OCI-LY7 (cell line): Measurements from ENCODE around the gene MOK. TPM values are rescaled to one million over a fixed set of nuclear protein-coding genes. Genes with fewer than 3 reads are reported as not detected.

Source experiments
- BruUV-seq: library from RNA; stranded (reverse); fragments of 400-500 nt; replicated peaks from 2 replicates; lab custom pipeline; 2021; lab: Mats Ljungman, UMichigan
- CTCF ChIA-PET: fragments of 300-600 bp; sonication (Branson Sonifier 250); formaldehyde crosslinking; loops from one replicate; lab custom pipeline; 2022; ENCODE audit warnings: antibody characterized with exemption; ENCODE audit not compliant: unreplicated experiment; lab: Charles Lee
- POLR2A ChIA-PET: fragments of 300-600 bp; sonication (Branson Sonifier 250); formaldehyde crosslinking; loops from one replicate; lab custom pipeline; 2022; ENCODE audit warnings: antibody characterized with exemption; lab: Charles Lee
- DNase-seq: peaks from one replicate; pipeline ENCODE4 v3.0.0-alpha.2; 2015; ENCODE audit warnings: low spot score
- H2AFZ ChIP-seq: fragments of 200-600 bp; sonication (generic), shearing (Covaris generic); 2 replicates; pipeline ENCODE4 v1.6.1; 2014; ENCODE audit warnings: mild to moderate bottlenecking, antibody characterized with exemption, low read length, moderate library complexity
- H3K27ac ChIP-seq: fragments of 200-600 bp; sonication (generic); 2 replicates; pipeline ENCODE4 v1.5.1; 2014; ENCODE audit warnings: mixed run types, low read depth, mild to moderate bottlenecking, moderate library complexity, low read length, inconsistent platforms; ENCODE audit not compliant: poor library complexity, severe bottlenecking
- H3K36me3 ChIP-seq: fragments of 200-600 bp; sonication (generic); 2 replicates; pipeline ENCODE4 v1.6.1; 2014; ENCODE audit warnings: mild to moderate bottlenecking, antibody characterized with exemption, low read length, moderate library complexity, mixed read lengths; ENCODE audit not compliant: insufficient read depth
- H3K4me1 ChIP-seq: fragments of 200-600 bp; sonication (generic); 2 replicates; pipeline ENCODE4 v1.5.1; 2014; ENCODE audit warnings: mild to moderate bottlenecking, low read length; ENCODE audit not compliant: insufficient read depth, poor library complexity, severe bottlenecking
- H3K4me2 ChIP-seq: fragments of 200-600 bp; sonication (generic); 2 replicates; pipeline ENCODE4 v1.6.1; 2014; ENCODE audit warnings: mild to moderate bottlenecking, low read length
- H3K4me3 ChIP-seq: fragments of 200-600 bp; sonication (generic); 2 replicates; pipeline ENCODE4 v1.5.1; 2014; ENCODE audit warnings: mild to moderate bottlenecking, low read depth, low read length; ENCODE audit not compliant: poor library complexity, severe bottlenecking
- H3K79me2 ChIP-seq: fragments of 200-600 bp; sonication (generic); 2 replicates; pipeline ENCODE4 v1.6.1; 2016; ENCODE audit warnings: low read depth, mild to moderate bottlenecking, low read length, moderate library complexity, mixed read lengths; ENCODE audit not compliant: insufficient read depth
- H3K9me2 ChIP-seq: fragments of 200-600 bp; sonication (generic); 2 replicates; pipeline ENCODE4 v1.6.1; 2016; ENCODE audit warnings: mild to moderate bottlenecking, low read length, mixed read lengths; ENCODE audit not compliant: insufficient read depth
- H3K9me3 ChIP-seq: fragments of 200-600 bp; sonication (generic); 2 replicates; pipeline ENCODE4 v1.6.1; 2014; ENCODE audit warnings: mild to moderate bottlenecking, mixed run types, low read length, mixed read lengths
- H4K20me1 ChIP-seq: fragments of 200-600 bp; sonication (generic); 2 replicates; pipeline ENCODE4 v1.6.1; 2014; ENCODE audit warnings: mild to moderate bottlenecking, antibody characterized with exemption, low read length, moderate library complexity, mixed read lengths; ENCODE audit not compliant: insufficient read depth
- EZH2phosphoT487 ChIP-seq: fragments of 200-600 bp; sonication (generic); IDR thresholded peaks from 2 replicates; pipeline ENCODE4 v1.6.1; 2018; ENCODE audit warnings: low read depth, borderline replicate concordance, mild to moderate bottlenecking, mixed run types, antibody characterized with exemption, low read length, moderate library complexity, mixed read lengths
- intact Hi-C: fragments of 100-400 bp; cut with micrococcal nuclease; formaldehyde crosslinking; loops from one replicate; pipeline ENCODE4 v1.10.0; 2022; ENCODE audit not compliant: unreplicated experiment
- total RNA-seq, 2 experiments: library from RNA; depleted of rRNA in 1 of 2; stranded (reverse); fragments of >200 nt in 1 of 2; shearing (Covaris generic) in 1 of 2; gene quantifications; 2 replicates each; pipeline ENCODE4 v1.2.3, GENCODE V29; 2014 to 2022
- TF ChIP-seq, protein P1 (sequence below): fragments of 200-600 bp; sonication (generic); conservative IDR thresholded peaks from 2 replicates; pipeline ENCODE4 v1.5.1; 2014; ENCODE audit warnings: mild to moderate bottlenecking, antibody characterized with exemption, low read length, moderate library complexity, mixed read lengths

MOK gene
- total RNA-seq, 2 experiments from 2014 or later, result 2.2 to 4.0 TPM

DNA sequence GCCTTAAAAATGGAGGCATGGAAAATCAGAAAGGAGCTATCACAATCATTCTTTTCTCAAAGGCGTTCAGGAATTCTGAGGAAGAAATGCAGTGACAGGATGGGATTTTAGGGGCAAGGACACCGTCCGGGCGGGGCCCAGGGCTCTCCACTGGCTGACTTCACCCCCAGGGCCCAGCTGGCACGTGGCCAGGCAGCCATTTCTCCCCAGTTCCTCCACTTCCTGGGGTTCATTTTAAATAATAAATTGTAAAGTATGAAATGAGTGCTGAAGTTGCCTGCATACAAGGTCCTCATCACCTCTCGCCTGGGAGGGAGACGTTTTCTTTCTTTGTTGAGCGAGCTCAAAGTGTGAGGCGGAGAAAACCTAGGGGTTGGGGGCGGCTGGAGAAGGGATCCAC, 91.5 kb downstream of the MOK start:
- no peak overlapping the region for H3K4me3 ChIP-seq
- peaks cover 17% of the 10 kb centered on the region; the same call in 1 of the 2 replicates for H3K36me3 ChIP-seq
- DNase-seq, result no peak
- ChIA-PET POLR2A (no interaction called here), CTCF (no interaction called here)
- H3K4me2 ChIP-seq, result no peak overlapping the region
- no peaks in the 10 kb centered on the region for H4K20me1 ChIP-seq
- H3K79me2 ChIP-seq, result no peaks in the 10 kb centered on the region
- H2AFZ ChIP-seq, result no peak overlapping the region
- H3K9me3 ChIP-seq, result no peaks in the 10 kb centered on the region
- intact Hi-C loops, result no loop called here
- no peaks in the 10 kb centered on the region for H3K4me1 ChIP-seq
- no TSS peak for BruUV-seq
- no peaks in the 10 kb centered on the region for H3K9me2 ChIP-seq
- H3K27ac ChIP-seq, result no peak overlapping the region
- TF ChIP-seq, protein P1, sequence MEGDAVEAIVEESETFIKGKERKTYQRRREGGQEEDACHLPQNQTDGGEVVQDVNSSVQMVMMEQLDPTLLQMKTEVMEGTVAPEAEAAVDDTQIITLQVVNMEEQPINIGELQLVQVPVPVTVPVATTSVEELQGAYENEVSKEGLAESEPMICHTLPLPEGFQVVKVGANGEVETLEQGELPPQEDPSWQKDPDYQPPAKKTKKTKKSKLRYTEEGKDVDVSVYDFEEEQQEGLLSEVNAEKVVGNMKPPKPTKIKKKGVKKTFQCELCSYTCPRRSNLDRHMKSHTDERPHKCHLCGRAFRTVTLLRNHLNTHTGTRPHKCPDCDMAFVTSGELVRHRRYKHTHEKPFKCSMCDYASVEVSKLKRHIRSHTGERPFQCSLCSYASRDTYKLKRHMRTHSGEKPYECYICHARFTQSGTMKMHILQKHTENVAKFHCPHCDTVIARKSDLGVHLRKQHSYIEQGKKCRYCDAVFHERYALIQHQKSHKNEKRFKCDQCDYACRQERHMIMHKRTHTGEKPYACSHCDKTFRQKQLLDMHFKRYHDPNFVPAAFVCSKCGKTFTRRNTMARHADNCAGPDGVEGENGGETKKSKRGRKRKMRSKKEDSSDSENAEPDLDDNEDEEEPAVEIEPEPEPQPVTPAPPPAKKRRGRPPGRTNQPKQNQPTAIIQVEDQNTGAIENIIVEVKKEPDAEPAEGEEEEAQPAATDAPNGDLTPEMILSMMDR, result no peak
- no peak for TF ChIP-seq EZH2phosphoT487

DNA sequence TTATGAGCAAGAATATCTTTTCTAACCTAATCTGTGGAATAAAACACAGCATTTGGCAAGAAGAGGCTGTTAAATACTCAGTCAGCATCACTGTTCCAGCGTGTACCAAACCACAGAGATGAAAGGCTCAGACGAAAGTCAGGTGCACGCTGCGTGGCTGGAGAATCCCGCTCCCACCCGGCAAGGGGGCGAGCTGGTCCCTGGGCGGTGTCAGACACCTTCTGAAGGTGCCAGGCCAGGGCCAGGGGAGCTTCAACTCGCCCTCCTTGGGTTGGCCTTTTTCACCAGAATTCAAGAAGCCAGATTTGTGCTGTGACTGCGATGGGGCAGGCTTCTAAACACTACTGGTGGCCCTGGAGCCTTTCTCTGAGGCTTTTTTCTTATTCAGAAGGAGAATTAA, 92.1 kb downstream of the MOK start:
- POLR2A ChIA-PET, result no interaction called here
- intact Hi-C loops, result no loop called here
- Histone ChIP-seq H3K4me2 (no peak overlapping the region), H3K4me1 (no peaks in the 10 kb centered on the region), H3K36me3 (peaks cover 22% of the 10 kb centered on the region; the same call in 1 of the 2 replicates), H3K27ac (no peak overlapping the region), H3K9me3 (no peaks in the 10 kb centered on the region), H3K9me2 (no peaks in the 10 kb centered on the region), H2AFZ (no peak overlapping the region), H3K4me3 (no peak overlapping the region), H3K79me2 (no peaks in the 10 kb centered on the region), H4K20me1 (no peaks in the 10 kb centered on the region)
- TF ChIP-seq, protein P1, result no peak
- TF ChIP-seq EZH2phosphoT487, result no peak
- CTCF ChIA-PET, result interaction anchor here (0.5 kb wide), 1 partner anchor 653 kb away, joined by 3 read pairs; no protein-coding TSS in a partner anchor
- no peak for DNase-seq
- BruUV-seq, result no TSS peak

DNA sequence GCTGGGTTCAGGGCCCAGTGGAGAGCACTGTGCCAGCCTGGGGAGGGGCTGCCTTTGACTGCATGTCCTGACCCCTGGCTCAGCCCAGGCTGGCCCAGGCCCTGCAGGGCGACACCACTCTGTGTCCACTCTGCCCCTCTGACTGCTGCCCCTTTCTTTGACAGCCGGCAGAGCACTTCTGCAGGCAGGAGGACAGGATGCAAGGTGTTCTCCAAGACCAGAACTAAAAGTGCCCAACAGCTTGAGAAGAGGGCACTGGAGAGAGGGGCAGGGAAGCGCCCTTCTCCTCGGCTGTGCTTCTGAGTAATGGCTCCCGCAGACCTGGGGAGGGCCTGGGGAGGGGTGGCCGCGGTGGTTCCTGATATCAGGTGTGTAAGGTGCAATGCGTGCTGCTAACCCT, 92.6 kb downstream of the MOK start:
- no peak overlapping the region for H2AFZ ChIP-seq
- no peak overlapping the region for H3K4me3 ChIP-seq
- peaks cover 22% of the 10 kb centered on the region; the same call in 1 of the 2 replicates for H3K36me3 ChIP-seq
- intact Hi-C loops, result no loop called here
- H3K79me2 ChIP-seq, result no peaks in the 10 kb centered on the region
- TF ChIP-seq, protein P1, result no peak
- no peak for TF ChIP-seq EZH2phosphoT487
- H3K4me1 ChIP-seq, result no peaks in the 10 kb centered on the region
- ChIA-PET POLR2A (no interaction called here), CTCF (interaction anchor here (0.5 kb wide), 1 partner anchor 653 kb away, joined by 3 read pairs; no protein-coding TSS in a partner anchor)
- no peak for DNase-seq
- H3K9me2 ChIP-seq, result no peaks in the 10 kb centered on the region
- no peak overlapping the region for H3K27ac ChIP-seq
- no TSS peak for BruUV-seq
- no peaks in the 10 kb centered on the region for H3K9me3 ChIP-seq
- H3K4me2 ChIP-seq, result no peak overlapping the region
- H4K20me1 ChIP-seq, result no peaks in the 10 kb centered on the region
